ENCODE measurements around the gene BAIAP3.

Gene BAIAP3

GRCh38 chr16:1366060-1366711 is 32.7 kb downstream of the BAIAP3 start:
- H3K27ac ChIP-seq: no peak overlapping the region
- TF ChIP-seq CTCF (conservative IDR thresholded peaks at IDR 0.05): no peak

GRCh38 chr16:1366712-1367299 is 33.4 kb downstream of the BAIAP3 start:
- H3K27ac ChIP-seq: no peak overlapping the region

GRCh38 chr16:1367486-1368174 is 34.2 kb downstream of the BAIAP3 start:
- no peak overlapping the region for H3K27ac ChIP-seq
- TF ChIP-seq CTCF (conservative IDR thresholded peaks at IDR 0.05): no peak

More at GRCh38 chr16:1366712-1367299, 33.4 kb downstream of the BAIAP3 start:
- no peak for TF ChIP-seq CTCF (conservative IDR thresholded peaks at IDR 0.05)

GRCh38 chr16:1371054-1371978 is 37.9 kb downstream of the BAIAP3 start:
- TF ChIP-seq CTCF (conservative IDR thresholded peaks at IDR 0.05): no peak
- no peak overlapping the region for H3K27ac ChIP-seq

GRCh38 chr16:1372292-1372950 is 39.0 kb downstream of the BAIAP3 start:
- TF ChIP-seq CTCF (conservative IDR thresholded peaks at IDR 0.05): no peak
- no peak overlapping the region for H3K27ac ChIP-seq

- H3K27ac ChIP-seq: no peak overlapping the region
- no peak for TF ChIP-seq CTCF (conservative IDR thresholded peaks at IDR 0.05)
Observed at GRCh38 chr16:1374418-1375297, 41.2 kb downstream of the BAIAP3 start.

Measured in VCaP (cell line).